Aorta (tissue), 4 donors: ENCODE measurements around the gene HAAO. TPM values are rescaled to one million over a fixed set of nuclear protein-coding genes. Genes with fewer than 3 reads are reported as not detected.

Source experiments
- polyA plus RNA-seq, 2 donors: library from polyadenylated mRNA; stranded (reverse); fragments of 200-250 nt; gene quantifications; one replicate each; pipeline ENCODE4 v1.2.3, GENCODE V29; 2013
- total RNA-seq, 2 donors: library from RNA; stranded (reverse); fragmentation: NEBNext Ultra II Directional; extraction: Animal tissue kit (Norgen Biotek cat#: 25700); gene quantifications; one replicate each; pipeline ENCODE4 v1.2.1, GENCODE V29; 2021
- donor health status: healthy with polysubstance abuse.
- donor health status: Bipolar disorder and iron deficiency.
- donor health status: DM: no; HTN: no; CAD: no.
- donor health status: DM: yes; HTN: yes; CAD: no.

HAAO gene
- total and polyA plus RNA-seq, 4 donors: 22.0 to 54.5 (median 31.3) TPM

Other genes with a start within 250 kb of the HAAO start
- gene MTA3, start 224.0 kb downstream of the HAAO start, total RNA-seq: 10 to 100 TPM; 46.3 to 50.7 TPM
- 10 to 100 TPM; 17.3 to 26.1 TPM for gene MTA3, start 224.0 kb downstream of the HAAO start, polyA plus RNA-seq
- gene OXER1, start 28.4 kb downstream of the HAAO start, total RNA-seq: 1 to 10 TPM; 2.2 to 4.2 TPM
- 1 to 10 TPM; 3.0 to 6.2 TPM for gene OXER1, start 28.4 kb downstream of the HAAO start, polyA plus RNA-seq